Activated CD4-positive, alpha-beta T cell treated with anti-CD3 and anti-CD28 coated beads for 36 hours (primary cell): Measurements from ENCODE around the gene ADGRF3. TPM values are rescaled to one million over a fixed set of nuclear protein-coding genes. Genes with fewer than 3 reads are reported as not detected.

ENCODE experiments used
- total RNA-seq, 2 experiments: library from RNA; stranded (reverse); gene quantifications; one replicate each; pipeline ENCODE4 v1.2.3, GENCODE V29; 2021

ADGRF3 gene
- total RNA-seq, 2 experiments from 2014 or later, result 3.1 to 4.1 TPM

Other genes with a start within 250 kb of the ADGRF3 start
- 1 to 10 TPM; 3.2 to 5.7 TPM for gene GAREM2, start 173.7 kb downstream of the ADGRF3 start, total RNA-seq
- gene HADHA, start 102.2 kb downstream of the ADGRF3 start, total RNA-seq, result 100 to 1,000 TPM; 149 to 154 TPM
- 10 to 100 TPM; 71.4 to 73.4 TPM for gene HADHB, start 101.8 kb downstream of the ADGRF3 start, total RNA-seq
- 10 to 100 TPM; 26.5 to 42.3 TPM for gene SELENOI, start 646 bp downstream of the ADGRF3 start, total RNA-seq
- gene DRC1, start 55.1 kb upstream of the ADGRF3 start, total RNA-seq, result not detected
- 1 to 10 TPM; 1.9 to 2.3 TPM for gene OTOF, start 131.3 kb upstream of the ADGRF3 start, total RNA-seq